B cell (primary cell): ENCODE measurements around the gene EXOC3. TPM values are rescaled to one million over a fixed set of nuclear protein-coding genes. Genes with fewer than 3 reads are reported as not detected.

Experiments used
- ATAC-seq: fragments of 200-7000 bp; cut with Tn5 transposase; one replicate; pipeline ENCODE4 v1.10.0; 2021; ENCODE audit warnings: low read depth, mild to moderate bottlenecking, moderate number of reproducible peaks, moderate library complexity
- CTCF ChIA-PET: fragments of 350-600 bp; sonication (Branson Sonifier 250); formaldehyde crosslinking; loops from one replicate; lab custom pipeline; 2021; ENCODE audit warnings: antibody characterized with exemption, inconsistent platforms; lab: Charles Lee
- POLR2A ChIA-PET: fragments of 350-600 bp; sonication (Branson Sonifier 250); formaldehyde crosslinking; loops from one replicate; lab custom pipeline; 2021; ENCODE audit warnings: antibody characterized with exemption; lab: Charles Lee
- DNase-seq: peaks from one replicate; pipeline ENCODE4 v3.0.0; 2013
- H2AFZ ChIP-seq: 2 replicates; pipeline ENCODE4 v1.6.1; 2012; ENCODE audit warnings: mild to moderate bottlenecking, low read depth, low read length; ENCODE audit not compliant: insufficient read depth, poor library complexity, severe bottlenecking
- H3K27ac ChIP-seq, 2 donors: 1 replicate in 1 of 2; 2 replicates in 1 of 2; pipeline ENCODE4 v1.5.1; 2012 to 2013; ENCODE audit warnings: low read length in 2 of 2, mild to moderate bottlenecking in 2 of 2, moderate library complexity in 1 of 2
- H3K27me3 ChIP-seq, 4 experiments: fragments of 200-600 bp in 1 of 4; sonication (generic) in 1 of 4; replicated peaks in 1 of 4; 1 replicate in 2 of 4; 2 replicates in 2 of 4; pipeline versions ENCODE4 v1.6.1 to v1.7.0; 2013 to 2016; ENCODE audit warnings: low read length in 3 of 4, mild to moderate bottlenecking in 2 of 4, mixed read lengths in 1 of 4, moderate library complexity in 1 of 4; ENCODE audit not compliant: insufficient read depth in 4 of 4, control insufficient read depth in 3 of 4; ENCODE audit errors: control extremely low read depth in 1 of 4
- H3K36me3 ChIP-seq, 2 experiments: replicated peaks in 1 of 2; 1 replicate in 1 of 2; 2 replicates in 1 of 2; pipeline versions ENCODE4 v1.6.1 to v1.7.1; 2013; ENCODE audit warnings: low read length in 1 of 2; ENCODE audit not compliant: insufficient read depth in 2 of 2, control insufficient read depth in 1 of 2; ENCODE audit errors: control extremely low read depth in 1 of 2, extremely low read depth in 1 of 2
- H3K4me1 ChIP-seq, 2 donors: fragments of 200-600 bp in 1 of 2; sonication (generic) in 1 of 2; 1 replicate in 1 of 2; 2 replicates in 1 of 2; pipeline versions ENCODE4 v1.5.1 to v1.6.1; 2013 to 2017; ENCODE audit warnings: low read length in 2 of 2; ENCODE audit not compliant: control insufficient read depth in 2 of 2, insufficient read depth in 2 of 2
- H3K4me2 ChIP-seq: replicated peaks from 2 replicates; pipeline ENCODE3; 2012; ENCODE audit warnings: mild to moderate bottlenecking, low read depth, low read length; ENCODE audit not compliant: poor library complexity, severe bottlenecking
- H3K4me3 ChIP-seq, 5 experiments: fragments of 200-600 bp in 1 of 5; sonication (generic) in 1 of 5; 1 replicate in 3 of 5; 2 replicates in 2 of 5; pipeline versions ENCODE4 v1.5.1 to v1.7.0; 2011 to 2016; ENCODE audit warnings: low read length in 4 of 5, mild to moderate bottlenecking in 4 of 5, low read depth in 2 of 5, control low read depth in 1 of 5, moderate library complexity in 1 of 5; ENCODE audit not compliant: insufficient read depth in 1 of 5; ENCODE audit errors: control extremely low read depth in 1 of 5, extremely low read depth in 1 of 5
- H3K79me2 ChIP-seq: fragments of 200-600 bp; sonication (generic); one replicate; pipeline ENCODE4 v1.6.0; 2016; ENCODE audit warnings: low read length; ENCODE audit not compliant: control insufficient read depth, insufficient read depth
- H3K9ac ChIP-seq: fragments of 200-600 bp; sonication (generic); 2 replicates; pipeline ENCODE4 v1.6.1; 2017; ENCODE audit warnings: mild to moderate bottlenecking, low read length, moderate library complexity
- H3K9me3 ChIP-seq, 3 donors: one replicate each; pipeline versions ENCODE4 v1.6.1 to v1.7.1; 2013; ENCODE audit warnings: low read length in 2 of 3; ENCODE audit not compliant: control insufficient read depth in 2 of 3, insufficient read depth in 1 of 3; ENCODE audit errors: control extremely low read depth in 1 of 3
- H4K20me1 ChIP-seq: 2 replicates; pipeline ENCODE4 v1.6.0; 2012; ENCODE audit warnings: mild to moderate bottlenecking, low read length; ENCODE audit not compliant: insufficient read depth, control insufficient read depth, poor library complexity, severe bottlenecking
- H3K27ac Mint-ChIP-seq: one replicate; pipeline ENCODE4 v1.8.0; 2021; ENCODE audit warnings: mixed read lengths
- H3K27me3 Mint-ChIP-seq: one replicate; pipeline ENCODE4 v1.8.0; 2021; ENCODE audit warnings: mixed read lengths
- H3K4me1 Mint-ChIP-seq: one replicate; pipeline ENCODE4 v1.8.0; 2021; ENCODE audit warnings: mixed read lengths
- H3K4me3 Mint-ChIP-seq: one replicate; pipeline ENCODE4 v1.8.0; 2021; ENCODE audit warnings: mixed read lengths
- H3K9me3 Mint-ChIP-seq: one replicate; pipeline ENCODE4 v1.8.0; 2022; ENCODE audit warnings: mixed read lengths; ENCODE audit not compliant: insufficient read depth
- EZH2 ChIP-seq: IDR thresholded peaks from 2 replicates; pipeline ENCODE4 v1.6.1; 2012; ENCODE audit warnings: borderline replicate concordance, low read depth, mild to moderate bottlenecking, moderate library complexity, low read length; ENCODE audit not compliant: insufficient read depth, poor library complexity, severe bottlenecking
- WGBS: methylation state at CpG from one replicate; pipeline ENCODE4 v1.1.5; 2013; ENCODE audit warnings: missing lambda C conversion rate; ENCODE audit not compliant: insufficient coverage; 5-methylcytosine and 5-hydroxymethylcytosine counted together
- intact Hi-C: fragments of 100-400 bp; cut with micrococcal nuclease; formaldehyde crosslinking; loops from one replicate; pipeline ENCODE4 v1.10.0; 2022
- polyA plus RNA-seq: library from polyadenylated mRNA; depleted of rRNA; stranded (reverse); fragments of >200 nt; gene quantifications from 2 replicates; pipeline ENCODE4 v1.2.3, GENCODE V29; 2012
- total RNA-seq, 2 donors: library from RNA; stranded (reverse); fragments of 120-200 nt in 1 of 2; gene quantifications; 1 replicate in 1 of 2; 2 replicates in 1 of 2; pipeline versions ENCODE4 v1.2.3 to v1.2.4, GENCODE V29; 2013 to 2022
- TF ChIP-seq, protein P1 (sequence below): fragments of 200-600 bp; IDR thresholded peaks from one replicate; pipeline ENCODE4 v1.8.0; 2022; ENCODE audit warnings: antibody characterized with exemption, mild to moderate bottlenecking

EXOC3 gene
- total and polyA plus RNA-seq, 2 donors (not counting 1 experiment from before 2014, with no cell fraction given) = 44.0 to 97.1 TPM

DNA sequence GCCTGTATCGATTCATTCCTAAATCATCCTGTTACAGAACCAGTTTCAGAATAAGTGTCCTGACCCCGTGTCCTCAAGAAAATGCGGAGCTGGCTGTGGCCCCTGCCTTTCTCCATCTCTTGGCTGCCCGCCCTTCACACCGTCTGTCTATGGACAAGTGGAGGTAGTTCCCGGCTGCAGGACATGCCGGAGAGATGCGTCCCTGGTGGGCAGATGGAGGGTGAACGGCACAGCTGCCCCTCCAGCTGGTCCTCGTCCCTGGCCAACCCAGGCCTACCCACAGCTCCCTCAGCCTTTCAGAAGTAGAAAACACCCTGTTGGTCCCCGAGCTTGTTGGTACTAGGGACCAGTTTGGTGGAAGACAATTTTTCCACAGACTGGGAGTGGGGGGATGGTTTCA lies 14.8 kb upstream of the EXOC3 start:
- CTCF ChIA-PET = interaction anchor here (1.0 to 5.1 kb wide), 4 partner anchors 13 to 240 kb away, joined by 3 to 41 read pairs (median 4); no protein-coding TSS in a partner anchor
- H2AFZ ChIP-seq = no peak overlapping the region
- Mint-ChIP-seq H3K4me3 (no peak overlapping the region), H3K4me1 (peaks cover 14% of the 10 kb centered on the region), H3K27me3 (peaks cover 9% of the 10 kb centered on the region), H3K9me3 (no peaks in the 10 kb centered on the region), H3K27ac (no peak overlapping the region)
- no peak overlapping the region for H3K27ac ChIP-seq
- intact Hi-C loops = no loop called here
- no peaks in the 10 kb centered on the region for H3K79me2 ChIP-seq
- no peaks in the 10 kb centered on the region for H3K36me3 ChIP-seq
- peaks cover 0 to 3% (median 1%) of the 10 kb centered on the region in 4 experiments for H3K27me3 ChIP-seq
- H3K4me1 ChIP-seq = peaks cover 5 to 12% of the 10 kb centered on the region in 2 donors
- 96% methylated on average over 9 of the region's 11 CpGs for WGBS
- peaks cover 0 to 3% (median 0%) of the 10 kb centered on the region in 3 donors for H3K9me3 ChIP-seq
- H3K4me2 ChIP-seq = no peak overlapping the region
- H4K20me1 ChIP-seq = no peaks in the 10 kb centered on the region
- ATAC-seq (no peak), DNase-seq (no peak)
- POLR2A ChIA-PET = no interaction called here
- no peak overlapping the region for H3K4me3 ChIP-seq
- H3K9ac ChIP-seq = no peak overlapping the region
- TF ChIP-seq, protein P1, sequence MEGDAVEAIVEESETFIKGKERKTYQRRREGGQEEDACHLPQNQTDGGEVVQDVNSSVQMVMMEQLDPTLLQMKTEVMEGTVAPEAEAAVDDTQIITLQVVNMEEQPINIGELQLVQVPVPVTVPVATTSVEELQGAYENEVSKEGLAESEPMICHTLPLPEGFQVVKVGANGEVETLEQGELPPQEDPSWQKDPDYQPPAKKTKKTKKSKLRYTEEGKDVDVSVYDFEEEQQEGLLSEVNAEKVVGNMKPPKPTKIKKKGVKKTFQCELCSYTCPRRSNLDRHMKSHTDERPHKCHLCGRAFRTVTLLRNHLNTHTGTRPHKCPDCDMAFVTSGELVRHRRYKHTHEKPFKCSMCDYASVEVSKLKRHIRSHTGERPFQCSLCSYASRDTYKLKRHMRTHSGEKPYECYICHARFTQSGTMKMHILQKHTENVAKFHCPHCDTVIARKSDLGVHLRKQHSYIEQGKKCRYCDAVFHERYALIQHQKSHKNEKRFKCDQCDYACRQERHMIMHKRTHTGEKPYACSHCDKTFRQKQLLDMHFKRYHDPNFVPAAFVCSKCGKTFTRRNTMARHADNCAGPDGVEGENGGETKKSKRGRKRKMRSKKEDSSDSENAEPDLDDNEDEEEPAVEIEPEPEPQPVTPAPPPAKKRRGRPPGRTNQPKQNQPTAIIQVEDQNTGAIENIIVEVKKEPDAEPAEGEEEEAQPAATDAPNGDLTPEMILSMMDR = no peak
- no peak for TF ChIP-seq EZH2

DNA sequence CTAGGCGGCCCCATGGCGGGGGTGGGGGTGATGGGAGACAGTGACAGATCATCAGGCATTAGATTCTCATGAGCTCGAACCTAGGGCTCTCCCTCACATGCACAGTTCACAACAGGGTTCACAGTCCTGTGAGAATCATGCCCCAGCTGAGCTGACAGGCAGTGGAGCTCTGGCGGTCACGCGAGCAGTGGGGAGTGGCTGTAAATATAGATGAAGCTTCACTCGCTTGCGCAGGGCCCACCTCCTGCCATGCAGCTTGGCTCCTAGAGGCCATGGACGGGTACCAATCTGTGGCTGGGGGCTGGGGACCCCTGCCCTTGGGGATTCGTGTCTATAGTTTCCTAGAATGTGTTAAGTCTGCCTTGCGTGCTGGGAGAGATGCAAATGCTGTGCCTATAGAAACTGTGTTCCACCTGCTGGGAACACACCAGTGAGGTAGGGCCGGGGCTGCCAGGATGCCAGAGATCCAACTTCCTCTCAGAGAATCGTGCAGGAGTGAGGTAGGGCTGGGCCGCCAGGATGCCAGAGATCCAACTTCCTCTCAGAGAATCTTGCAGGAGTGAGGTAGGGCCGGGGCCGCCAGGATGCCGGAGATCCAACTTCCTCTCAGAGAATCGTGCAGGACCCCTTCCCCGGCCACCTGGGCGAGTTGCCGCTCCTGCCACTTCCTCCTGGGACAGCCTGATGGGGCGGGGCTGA lies 14.1 kb upstream of the EXOC3 start:
- Mint-ChIP-seq H3K9me3 (no peaks in the 10 kb centered on the region), H3K27me3 (peaks cover 9% of the 10 kb centered on the region), H3K4me1 (peaks cover 11% of the 10 kb centered on the region), H3K4me3 (no peak overlapping the region), H3K27ac (no peak overlapping the region)
- TF ChIP-seq, protein P1 = no peak
- TF ChIP-seq EZH2 = no peak
- Histone ChIP-seq H3K79me2 (no peaks in the 10 kb centered on the region), H3K9me3 (peaks cover 0 to 3% (median 0%) of the 10 kb centered on the region in 3 donors), H3K36me3 (no peaks in the 10 kb centered on the region), H3K9ac (no peak overlapping the region), H3K4me2 (no peak overlapping the region), H3K27ac (no peak overlapping the region), H2AFZ (no peak overlapping the region), H4K20me1 (no peaks in the 10 kb centered on the region), H3K4me1 (peaks cover 5 to 12% of the 10 kb centered on the region in 2 donors), H3K4me3 (no peak overlapping the region), H3K27me3 (peaks cover 0 to 3% (median 1%) of the 10 kb centered on the region in 4 experiments)
- no peak for ATAC-seq
- POLR2A ChIA-PET = no interaction called here
- WGBS = 85% methylated on average over 18 of the region's 22 CpGs
- intact Hi-C loops = no loop called here
- DNase-seq = no peak
- CTCF ChIA-PET = interaction anchor here (1.0 to 5.1 kb wide), 4 partner anchors 13 to 240 kb away, joined by 3 to 41 read pairs (median 4); no protein-coding TSS in a partner anchor
